ENCODE data around the gene RAB32. TPM values are rescaled to one million over a fixed set of nuclear protein-coding genes. Genes with fewer than 3 reads are reported as not detected.

RAB32 gene
- total RNA-seq, 4 donors from 2014 or later, result 12.3 to 17.7 (median 16.8) TPM

DNA sequence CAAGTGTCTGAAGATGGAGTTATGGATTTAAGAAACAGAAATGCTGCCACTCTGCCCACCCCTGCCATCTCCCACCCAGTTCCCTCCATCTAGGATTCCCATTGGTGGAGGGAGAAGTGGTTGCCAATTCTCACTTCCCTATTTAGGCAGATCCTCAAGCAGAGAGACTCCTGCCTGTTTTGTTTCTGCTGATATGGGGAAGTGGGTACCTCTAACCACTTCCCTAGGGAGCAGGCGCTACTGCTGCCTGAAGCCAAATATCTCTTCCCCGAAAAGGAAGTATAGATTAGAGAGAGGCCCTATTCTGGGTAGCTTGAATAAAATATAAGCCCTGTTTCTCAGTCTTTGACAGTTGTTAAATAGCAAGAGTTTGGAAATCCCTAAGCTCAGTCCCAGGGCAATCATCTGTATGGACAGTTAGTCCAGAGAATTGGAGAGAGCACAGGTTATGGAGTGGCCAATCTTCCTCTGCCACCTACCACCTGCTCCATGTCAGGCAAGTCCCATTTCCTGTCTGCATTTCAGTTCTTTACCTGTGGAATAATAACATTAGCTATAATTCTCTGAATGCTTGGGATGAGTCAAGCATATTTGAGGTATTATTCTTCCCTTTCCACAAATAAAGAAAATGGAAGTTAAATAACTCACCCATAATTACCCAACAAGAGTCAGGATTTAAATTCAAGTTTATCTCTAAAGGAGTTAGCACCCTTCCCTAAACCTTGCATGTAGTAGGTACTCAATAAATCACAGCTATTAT, 52.5 kb downstream of the RAB32 start:
- WGBS, 2 donors, result 41 to 46% methylated on average over 2 of the region's 2 CpGs
- H3K4me3 ChIP-seq (ENCODE audit: low read depth, poor library complexity, severe bottlenecking), result no peak overlapping the region
- TF ChIP-seq, protein P1, sequence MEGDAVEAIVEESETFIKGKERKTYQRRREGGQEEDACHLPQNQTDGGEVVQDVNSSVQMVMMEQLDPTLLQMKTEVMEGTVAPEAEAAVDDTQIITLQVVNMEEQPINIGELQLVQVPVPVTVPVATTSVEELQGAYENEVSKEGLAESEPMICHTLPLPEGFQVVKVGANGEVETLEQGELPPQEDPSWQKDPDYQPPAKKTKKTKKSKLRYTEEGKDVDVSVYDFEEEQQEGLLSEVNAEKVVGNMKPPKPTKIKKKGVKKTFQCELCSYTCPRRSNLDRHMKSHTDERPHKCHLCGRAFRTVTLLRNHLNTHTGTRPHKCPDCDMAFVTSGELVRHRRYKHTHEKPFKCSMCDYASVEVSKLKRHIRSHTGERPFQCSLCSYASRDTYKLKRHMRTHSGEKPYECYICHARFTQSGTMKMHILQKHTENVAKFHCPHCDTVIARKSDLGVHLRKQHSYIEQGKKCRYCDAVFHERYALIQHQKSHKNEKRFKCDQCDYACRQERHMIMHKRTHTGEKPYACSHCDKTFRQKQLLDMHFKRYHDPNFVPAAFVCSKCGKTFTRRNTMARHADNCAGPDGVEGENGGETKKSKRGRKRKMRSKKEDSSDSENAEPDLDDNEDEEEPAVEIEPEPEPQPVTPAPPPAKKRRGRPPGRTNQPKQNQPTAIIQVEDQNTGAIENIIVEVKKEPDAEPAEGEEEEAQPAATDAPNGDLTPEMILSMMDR (IDR thresholded peaks at IDR 0.05), result no peak
- no peak for TF ChIP-seq POLR2A (IDR thresholded peaks at IDR 0.05)
- intact Hi-C loops (cut with DNase I; ENCODE audit: low total_unique reads), result no loop called here
- peak in 1 of 2 donors; percentile 29 for DNase-seq (ENCODE audit: low spot score in 2 of 2)

DNA sequence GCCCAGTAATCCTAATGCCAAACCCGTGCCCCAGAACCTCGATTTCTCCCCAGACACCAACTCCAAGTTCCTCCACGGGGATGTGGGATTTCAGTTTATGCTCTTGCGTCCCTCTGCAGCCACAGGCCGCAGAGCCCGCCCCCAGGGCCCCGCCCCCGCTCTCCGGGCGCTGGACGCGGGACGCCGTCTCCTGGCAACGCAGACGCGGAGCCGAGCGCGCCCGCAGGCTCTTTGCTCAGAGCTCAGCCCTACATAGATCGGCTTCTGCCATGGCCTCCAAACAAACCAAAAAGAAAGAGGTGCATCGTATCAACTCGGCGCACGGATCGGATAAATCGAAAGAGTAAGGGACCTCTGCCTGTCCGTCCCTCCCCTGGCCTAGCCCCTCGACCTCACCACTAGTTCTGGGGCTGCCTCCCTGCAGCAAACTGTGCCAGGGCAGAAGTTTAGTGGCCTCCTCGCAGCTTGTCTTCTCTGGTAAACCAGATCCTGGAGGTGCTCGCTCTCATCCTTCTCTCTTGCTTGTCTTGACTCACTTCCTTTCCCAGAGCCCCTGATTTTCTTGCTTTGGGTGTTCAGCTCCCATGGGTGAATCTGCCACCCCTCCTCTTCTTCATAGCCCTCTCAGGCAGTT, 55.3 kb downstream of the RAB32 start, which contains the start of gene ADGB:
Gene ADGB, plus strand, starts transcription at position 201 of the 634 bp plus-strand sequence. Its CDS starts 69 bp downstream, at position 270.
- TF ChIP-seq, protein P1 (IDR thresholded peaks at IDR 0.05), result no peak
- TF ChIP-seq POLR2A (IDR thresholded peaks at IDR 0.05), result no peak
- 4 to 12% methylated on average over 18 to 30 of the region's 32 CpGs for WGBS, 2 donors
- DNase-seq (ENCODE audit: low spot score in 2 of 2), result peak in 1 of 2 donors; percentile 19
- H3K4me3 ChIP-seq (ENCODE audit: low read depth, poor library complexity, severe bottlenecking), result no peak within 1 kb of the TSS
- intact Hi-C loops (cut with DNase I; ENCODE audit: low total_unique reads), result no loop called here

DNA sequence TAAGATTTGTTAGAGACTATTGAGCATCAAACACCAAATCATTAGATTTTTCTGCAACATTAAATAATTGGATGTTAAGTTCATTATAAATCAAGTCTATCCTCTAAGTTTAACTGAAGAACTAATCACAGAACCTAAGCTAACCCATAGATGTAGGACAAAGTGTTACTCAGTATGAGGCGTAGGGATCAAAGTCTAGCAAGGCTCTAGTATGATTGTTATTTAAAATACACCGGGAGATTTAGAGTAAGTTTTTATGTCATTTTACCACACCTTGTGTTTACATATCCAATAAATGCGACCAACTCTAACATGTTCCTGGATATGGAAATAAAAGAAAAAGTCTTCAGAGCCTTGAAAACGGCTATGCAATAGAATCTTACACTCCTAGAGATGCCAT, 57.7 kb downstream of the RAB32 start:
- DNase-seq (ENCODE audit: low spot score in 2 of 2), result no peak
- H3K4me3 ChIP-seq (ENCODE audit: low read depth, poor library complexity, severe bottlenecking), result no peak overlapping the region
- intact Hi-C loops (cut with DNase I; ENCODE audit: low total_unique reads), result no loop called here
- WGBS, 2 donors, result 65 to 69% methylated on average over 4 of the region's 4 CpGs
- TF ChIP-seq POLR2A (IDR thresholded peaks at IDR 0.05), result no peak
- TF ChIP-seq, protein P1 (IDR thresholded peaks at IDR 0.05), result no peak

DNA sequence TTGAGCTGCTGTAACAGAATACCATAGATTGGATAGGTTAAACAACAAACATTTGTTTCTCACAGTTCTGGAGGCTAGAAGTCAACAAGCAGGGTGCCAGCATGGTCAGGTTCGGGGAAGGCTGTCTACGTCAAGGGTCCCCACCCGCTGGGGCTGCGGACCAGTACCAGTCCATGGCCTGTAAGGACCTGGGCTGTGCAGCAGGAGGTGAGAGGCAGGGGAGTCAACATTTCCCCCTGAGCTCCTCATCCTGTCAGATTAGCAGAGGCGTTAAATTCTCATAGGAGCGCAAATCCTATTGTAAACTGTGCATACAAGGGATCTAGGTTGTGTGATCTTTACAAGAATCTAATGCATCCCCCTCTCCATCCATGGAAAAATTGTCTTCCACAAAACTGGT, 58.9 kb downstream of the RAB32 start:
- TF ChIP-seq POLR2A (IDR thresholded peaks at IDR 0.05), result no peak
- TF ChIP-seq, protein P1 (IDR thresholded peaks at IDR 0.05), result no peak
- DNase-seq (ENCODE audit: low spot score in 2 of 2), result no peak
- WGBS, 2 donors, result 81 to 83% methylated on average over 6 of the region's 6 CpGs

More for the DNA sequence above, 58.9 kb downstream of the RAB32 start:
- H3K4me3 ChIP-seq (ENCODE audit: low read depth, poor library complexity, severe bottlenecking), result no peak overlapping the region
- intact Hi-C loops (cut with DNase I; ENCODE audit: low total_unique reads), result no loop called here

Other genes with a start within 250 kb of the RAB32 start
- 1 to 10 TPM in 2 of 4 donors, under 1 TPM in 1, not detected in 1; 0.06 to 1.9 (median 1.8) TPM for gene ADGB, start 55.1 kb downstream of the RAB32 start, total RNA-seq

Data from lower leg skin (tissue), 4 donors.